ENCODE measurements around the gene NLRP6.

DNA sequence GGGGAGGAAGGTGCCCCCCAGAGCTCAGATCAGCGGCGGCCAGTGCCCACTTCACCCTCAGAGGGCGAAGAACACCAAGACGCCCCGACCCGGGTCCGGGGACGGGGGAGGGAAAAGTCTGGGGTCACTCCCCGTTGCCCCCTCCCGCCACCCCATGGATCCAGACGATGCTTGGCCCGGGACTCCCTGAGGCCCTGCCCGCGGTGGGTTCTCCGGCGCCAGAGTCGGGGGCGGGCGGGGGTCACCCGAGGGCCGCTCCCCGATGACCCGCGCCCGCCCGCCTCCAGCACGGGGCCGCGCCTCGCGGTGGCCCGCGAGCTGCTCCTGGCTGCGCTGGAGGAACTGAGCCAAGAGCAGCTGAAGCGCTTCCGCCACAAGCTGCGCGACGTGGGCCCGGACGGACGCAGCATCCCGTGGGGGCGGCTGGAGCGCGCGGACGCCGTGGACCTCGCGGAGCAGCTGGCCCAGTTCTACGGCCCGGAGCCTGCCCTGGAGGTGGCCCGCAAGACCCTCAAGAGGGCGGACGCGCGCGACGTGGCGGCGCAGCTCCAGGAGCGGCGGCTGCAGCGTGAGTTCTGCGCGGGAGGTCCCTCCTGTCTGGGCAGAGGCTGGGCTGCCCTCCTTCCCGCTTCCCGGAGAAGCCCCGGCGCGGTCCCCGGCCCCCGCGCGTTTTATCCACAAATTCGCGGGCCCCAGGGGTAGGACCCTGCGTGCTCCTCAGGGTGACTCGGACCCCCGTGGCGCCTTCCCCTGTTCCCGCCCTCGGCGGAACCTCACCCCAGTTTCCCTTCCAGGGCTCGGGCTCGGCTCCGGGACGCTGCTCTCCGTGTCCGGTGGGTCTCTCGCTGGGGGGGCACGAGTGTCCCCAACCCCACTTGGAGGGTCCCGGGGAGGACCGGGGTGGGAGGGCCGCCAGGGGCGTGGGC is 1.1 kb downstream of the NLRP6 start:
- no peak for TF ChIP-seq GATA2 (IDR thresholded peaks at IDR 0.05; ENCODE audit: low read depth, low read length)
- no peak for TF ChIP-seq GATA3 (IDR thresholded peaks at IDR 0.05; ENCODE audit: low read depth, low read length)
